ENCODE measurements around the gene SIRT2.
"Not testable (repeated sequence)": the region's sequence is repeated elsewhere in the genome, so short reads cannot be mapped to it uniquely, and the experiment has no call there.

Gene SIRT2

DNA sequence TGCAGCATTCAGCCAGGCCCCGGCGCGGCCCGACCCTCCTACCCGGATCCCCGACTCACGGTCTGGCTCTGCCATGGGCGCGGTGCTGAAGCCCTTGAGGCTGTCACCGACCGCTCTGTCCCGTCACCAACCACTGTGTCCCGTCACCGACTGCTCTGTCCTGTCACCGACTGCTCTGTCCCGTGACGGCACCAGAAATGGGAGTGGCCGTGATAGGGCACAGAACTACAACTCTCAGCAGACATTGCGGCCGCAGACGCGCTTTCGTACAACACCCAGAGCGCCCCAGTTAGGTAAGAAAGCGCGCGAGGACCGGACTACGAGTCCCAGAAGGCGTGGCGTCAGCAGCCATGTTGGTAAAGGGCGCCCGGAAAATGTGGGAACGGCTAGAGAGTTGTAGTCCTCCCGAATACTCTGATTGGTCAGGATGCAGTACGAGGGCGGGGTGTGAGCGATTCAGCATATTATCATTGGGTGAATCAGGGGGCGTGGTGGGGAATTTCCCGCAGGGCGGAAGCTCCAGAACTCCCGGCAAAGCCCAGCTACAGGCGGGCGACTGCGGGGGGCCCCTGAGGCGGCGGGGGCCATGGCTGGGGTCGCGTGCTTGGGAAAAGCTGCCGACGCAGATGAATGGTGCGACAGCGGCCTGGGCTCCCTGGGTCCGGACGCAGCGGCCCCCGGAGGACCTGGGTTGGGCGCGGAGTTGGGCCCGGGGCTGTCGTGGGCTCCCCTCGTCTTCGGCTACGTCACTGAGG lies at the start of gene SIRT2, which contains the start of gene NFKBIB:
Gene SIRT2, minus strand, starts transcription at position 172 of the 755 bp plus-strand sequence. Its CDS starts 97 bp downstream, at position 75.
Gene NFKBIB, plus strand, starts transcription at position 523 of the 755 bp plus-strand sequence. Its CDS starts 64 bp downstream, at position 587.
- peak; percentile 99 for DNase-seq

DNA sequence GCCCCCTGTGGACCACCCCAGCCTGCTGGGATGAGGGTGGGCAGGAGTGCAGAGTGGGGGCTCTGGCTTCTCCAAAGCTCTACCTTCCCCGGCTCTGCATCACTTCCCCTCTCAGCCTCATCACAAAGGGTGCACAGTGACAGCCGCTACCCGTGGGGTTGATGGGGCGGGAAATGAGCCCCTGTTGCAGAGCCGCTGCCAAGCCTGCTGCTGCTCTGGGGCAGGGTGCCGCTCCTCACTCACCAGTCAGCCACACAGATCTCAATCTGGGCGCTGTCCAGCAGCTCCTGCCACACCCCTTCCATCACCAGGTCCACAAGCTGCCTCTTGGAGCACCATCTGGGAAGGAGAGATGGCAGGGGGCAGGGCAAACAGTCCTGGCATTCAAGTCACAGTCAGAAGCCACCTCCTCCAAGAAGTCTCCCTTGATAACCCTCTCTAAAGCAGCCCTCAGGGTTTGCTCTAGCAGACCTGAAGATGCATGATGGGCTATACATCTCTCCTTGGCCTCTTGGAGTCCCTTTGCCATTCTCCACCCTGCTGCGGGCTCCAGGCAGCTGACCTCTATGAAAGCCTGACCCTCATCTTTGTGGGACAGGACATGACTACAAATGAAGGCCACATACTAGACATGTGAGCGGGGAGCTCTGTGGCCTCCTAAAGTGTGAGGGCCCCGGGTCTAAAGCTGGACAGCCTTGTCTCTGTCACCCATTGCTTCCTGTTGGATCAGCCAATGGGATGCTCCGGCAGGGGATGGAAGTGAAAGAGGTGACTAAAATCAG lies 47.0 kb upstream of the SIRT2 start:
- DNase-seq = no peak

DNA sequence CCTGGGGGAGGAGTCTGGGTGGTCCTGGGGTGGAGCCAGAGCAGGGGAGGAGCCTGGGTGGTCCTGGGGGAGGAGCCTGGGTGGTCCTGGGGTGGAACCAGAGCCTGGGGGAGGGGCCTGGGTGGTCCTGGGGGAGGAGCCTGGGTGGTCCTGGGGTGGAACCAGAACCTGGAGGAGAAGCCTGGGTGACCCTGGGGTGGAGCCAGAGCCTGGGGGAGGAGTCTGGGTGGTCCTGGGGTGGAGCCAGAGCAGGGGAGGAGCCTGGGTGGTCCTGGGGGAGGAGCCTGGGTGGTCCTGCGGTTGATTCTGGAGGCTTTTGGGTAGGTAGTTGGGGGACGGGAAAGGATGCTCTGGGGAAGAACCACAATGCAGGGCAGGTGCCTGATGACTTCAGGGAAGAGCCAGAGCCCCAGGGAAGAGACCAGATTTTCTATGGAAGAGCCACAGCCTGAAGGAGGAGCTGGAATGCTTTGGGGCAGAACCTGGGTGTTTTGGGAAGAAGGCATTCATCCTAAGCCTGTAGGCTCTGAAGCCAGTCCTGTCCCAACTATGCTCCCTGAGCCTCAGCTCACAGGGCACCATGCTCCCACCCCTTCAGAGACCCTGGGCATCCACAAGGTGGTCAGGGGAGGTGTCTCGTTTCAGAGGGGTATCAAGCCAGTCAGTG lies 46.3 kb upstream of the SIRT2 start:
- no peak for DNase-seq

- no peak for DNase-seq
Measured at GRCh38 chr19:38944981-38945506, 45.6 kb upstream of the SIRT2 start.

DNA sequence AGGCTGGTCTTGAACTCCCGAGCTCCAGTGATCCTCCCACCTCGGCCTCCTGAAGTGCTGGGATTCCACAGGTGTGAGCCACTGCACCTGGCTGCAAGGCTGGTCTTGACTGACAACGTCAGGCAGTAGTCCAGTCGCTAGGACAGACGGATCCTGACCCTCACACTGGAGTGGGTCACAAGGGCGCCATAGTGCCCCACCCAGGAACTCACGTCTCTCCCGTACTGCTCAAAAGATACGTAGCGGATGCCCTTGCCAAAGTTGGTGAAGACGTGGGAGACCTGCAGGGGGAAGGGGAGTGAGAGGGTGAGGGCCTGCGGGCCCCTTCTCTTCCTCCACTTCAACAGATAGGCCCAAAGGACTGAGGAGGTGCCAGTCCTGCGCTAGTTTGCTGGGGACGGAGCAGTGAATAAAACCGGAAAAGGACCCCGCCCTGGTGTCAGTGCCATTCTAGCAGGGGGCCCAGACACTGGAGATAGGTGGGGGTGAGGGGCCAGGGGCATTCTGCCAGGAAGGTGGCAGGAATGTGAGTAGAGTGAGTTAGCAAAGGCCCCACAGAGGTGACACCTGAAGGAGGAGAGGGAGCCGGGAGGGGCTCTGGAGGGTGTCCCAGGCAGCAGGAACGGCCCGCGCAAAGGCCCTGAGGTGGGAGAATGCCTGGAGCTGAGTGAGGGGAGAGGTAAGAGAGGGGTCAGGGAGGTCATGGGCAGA lies 43.2 kb upstream of the SIRT2 start:
- no peak for DNase-seq

- no peak for DNase-seq
Measured at GRCh38 chr19:38941979-38942378, 42.6 kb upstream of the SIRT2 start.

DNA sequence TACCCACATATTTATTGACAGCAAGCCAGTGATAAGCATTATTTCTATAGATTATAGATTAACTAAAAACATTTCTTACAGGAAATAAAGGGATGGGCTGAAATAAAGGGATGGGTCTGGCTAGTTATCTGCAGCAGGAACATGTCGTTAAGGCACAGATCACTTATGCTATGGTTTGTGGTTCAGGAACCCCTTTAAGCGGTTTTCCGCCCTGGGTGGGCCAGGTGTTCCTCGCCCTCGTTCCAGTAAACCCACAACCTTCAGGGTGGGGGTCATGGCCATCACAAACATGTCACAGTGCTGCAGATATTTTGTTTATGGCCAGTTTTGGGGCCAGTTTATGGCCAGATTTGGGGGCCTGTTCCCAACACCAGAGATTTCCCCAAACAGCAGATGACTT lies 42.0 kb upstream of the SIRT2 start:
- not testable (repeated sequence) for DNase-seq

DNA sequence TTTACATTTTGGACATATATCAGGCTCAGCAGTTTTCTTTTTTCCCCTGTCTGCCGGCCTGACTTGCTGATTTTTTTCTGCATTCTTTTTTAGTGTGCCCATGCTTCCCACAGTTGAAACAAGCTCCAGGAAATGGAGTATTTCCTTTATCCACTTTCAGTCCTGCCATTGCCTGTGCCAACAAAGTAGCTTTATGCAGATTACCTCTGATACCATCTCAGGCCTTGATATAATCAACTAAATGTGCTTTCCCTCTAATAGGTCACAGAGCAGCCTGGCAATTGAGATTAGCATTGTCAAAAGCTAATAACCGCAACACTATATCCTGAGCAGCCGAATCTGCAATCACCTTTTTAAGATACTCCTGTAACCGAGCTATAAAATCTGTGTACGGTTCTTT lies 40.5 kb upstream of the SIRT2 start:
- DNase-seq = no peak

DNA sequence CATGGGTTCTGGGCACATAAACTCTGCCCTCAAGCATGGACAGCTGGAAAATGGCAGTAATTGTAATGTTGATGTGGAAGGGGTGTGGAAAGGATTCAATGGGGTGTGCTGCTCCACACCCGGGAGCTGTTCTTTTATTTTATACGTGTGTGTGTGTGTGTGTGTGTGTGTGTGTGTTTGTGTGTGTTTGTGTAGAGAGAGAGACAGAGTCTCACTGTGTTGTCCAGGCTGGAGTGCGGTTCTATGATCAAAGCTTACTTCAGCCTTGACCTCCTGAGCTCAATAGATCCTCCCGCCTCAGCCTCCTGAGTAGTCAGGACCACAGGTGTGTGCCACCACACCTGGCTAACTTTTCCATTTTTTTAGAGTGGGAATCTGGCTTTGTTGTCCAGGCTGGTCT lies 34.1 kb upstream of the SIRT2 start:
- no peak for DNase-seq

DNA sequence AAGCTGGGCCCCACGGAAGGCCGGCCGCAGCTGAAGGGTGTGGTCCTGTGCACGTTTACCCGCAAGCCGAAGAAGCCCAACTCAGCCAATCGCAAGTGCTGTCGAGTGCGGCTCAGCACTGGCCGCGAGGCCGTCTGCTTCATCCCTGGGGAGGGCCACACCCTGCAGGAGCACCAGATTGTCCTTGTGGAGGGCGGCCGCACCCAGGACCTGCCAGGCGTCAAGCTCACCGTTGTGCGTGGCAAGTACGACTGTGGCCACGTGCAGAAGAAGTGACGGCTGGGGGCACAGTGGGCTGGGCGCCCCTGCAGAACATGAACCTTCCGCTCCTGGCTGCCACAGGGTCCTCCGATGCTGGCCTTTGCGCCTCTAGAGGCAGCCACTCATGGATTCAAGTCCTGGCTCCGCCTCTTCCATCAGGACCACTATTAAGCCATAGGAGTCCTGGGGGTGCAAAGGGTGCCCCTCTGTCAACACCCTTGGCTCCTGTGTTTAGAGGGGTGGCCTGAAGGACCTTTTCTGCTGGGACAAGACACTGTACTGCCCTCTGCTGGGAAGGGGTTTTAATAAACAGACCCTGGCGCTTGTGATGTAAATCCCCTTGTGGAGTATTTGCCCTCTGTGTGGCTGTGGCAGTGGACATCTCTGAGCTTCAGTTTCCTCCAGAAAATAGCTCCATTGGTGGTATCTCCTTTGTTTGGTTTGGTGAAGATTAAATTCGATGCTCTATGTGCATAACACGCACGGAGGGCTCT lies 33.2 kb upstream of the SIRT2 start:
- DNase-seq = no peak

GRCh38 chr19:38931521-38931793 lies 32.0 kb upstream of the SIRT2 start:
- no peak for DNase-seq

GRCh38 chr19:38930776-38931520 lies 31.5 kb upstream of the SIRT2 start, which contains the start of gene MRPS12:
MRPS12 (plus strand) TSS chr19:38930944; CDS start chr19:38931295, 351 bp downstream.
- no peak for DNase-seq

GRCh38 chr19:38929929-38930775 lies 30.7 kb upstream of the SIRT2 start, which contains the start of gene SARS2:
SARS2 (minus strand) TSS chr19:38930763; CDS start chr19:38930736, 27 bp downstream.
- DNase-seq = peak; percentile 99

- DNase-seq = no peak
Measured at GRCh38 chr19:38928391-38929001, 29.1 kb upstream of the SIRT2 start.

GRCh38 chr19:38924388-38924787 lies 25.0 kb upstream of the SIRT2 start:
- no peak for DNase-seq

DNA sequence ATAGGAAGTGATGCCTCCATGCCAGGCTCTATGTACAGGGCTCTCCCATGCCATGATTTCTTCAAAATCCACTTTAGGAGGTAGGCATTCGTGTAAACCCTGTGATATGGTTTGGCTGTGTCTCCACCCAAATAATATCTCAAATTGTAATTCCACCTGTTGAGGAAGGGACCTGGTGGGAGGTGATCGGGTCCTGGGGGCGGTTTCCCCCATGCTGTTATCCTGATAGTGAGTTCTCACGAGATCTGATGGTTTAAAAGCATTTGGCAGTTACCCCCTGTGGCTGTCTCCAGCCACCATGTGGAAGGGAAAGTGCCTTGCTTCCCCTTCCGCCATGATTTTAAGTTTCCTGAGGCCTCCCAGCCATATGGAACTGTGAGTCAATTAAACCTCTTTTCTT lies 23.1 kb upstream of the SIRT2 start:
- no peak for DNase-seq

- DNase-seq = no peak
Measured at GRCh38 chr19:38921420-38922274, 22.2 kb upstream of the SIRT2 start.

- no peak for DNase-seq
Measured at GRCh38 chr19:38920602-38921419, 21.4 kb upstream of the SIRT2 start.
